ENCODE results near the gene KMT2E.

The KMT2E gene

GRCh38 chr7:105006367-105007136 lies 7.5 kb upstream of the KMT2E start:
- no peak for DNase-seq
- Histone ChIP-seq H3K4me1 (peaks cover 3% of the 10 kb centered on the region), H3K36me3 (peaks cover 31% of the 10 kb centered on the region), H3K27me3 (no peaks in the 10 kb centered on the region), H3K4me3 (ENCODE audit: low read depth, low read length) (no peak overlapping the region), H3K9me3 (no peaks in the 10 kb centered on the region)
- no peak for TF ChIP-seq CTCF (IDR thresholded peaks at IDR 0.05; ENCODE audit: low read depth, low read length)

- TF ChIP-seq CTCF (IDR thresholded peaks at IDR 0.05; ENCODE audit: low read depth, low read length): no peak
- Histone ChIP-seq H3K4me1 (peaks cover 3% of the 10 kb centered on the region), H3K4me3 (ENCODE audit: low read depth, low read length) (no peak overlapping the region), H3K36me3 (peaks cover 34% of the 10 kb centered on the region), H3K27me3 (no peaks in the 10 kb centered on the region), H3K9me3 (no peaks in the 10 kb centered on the region)
- no peak for DNase-seq
Measured at GRCh38 chr7:105007298-105007697, 6.7 kb upstream of the KMT2E start.

DNA sequence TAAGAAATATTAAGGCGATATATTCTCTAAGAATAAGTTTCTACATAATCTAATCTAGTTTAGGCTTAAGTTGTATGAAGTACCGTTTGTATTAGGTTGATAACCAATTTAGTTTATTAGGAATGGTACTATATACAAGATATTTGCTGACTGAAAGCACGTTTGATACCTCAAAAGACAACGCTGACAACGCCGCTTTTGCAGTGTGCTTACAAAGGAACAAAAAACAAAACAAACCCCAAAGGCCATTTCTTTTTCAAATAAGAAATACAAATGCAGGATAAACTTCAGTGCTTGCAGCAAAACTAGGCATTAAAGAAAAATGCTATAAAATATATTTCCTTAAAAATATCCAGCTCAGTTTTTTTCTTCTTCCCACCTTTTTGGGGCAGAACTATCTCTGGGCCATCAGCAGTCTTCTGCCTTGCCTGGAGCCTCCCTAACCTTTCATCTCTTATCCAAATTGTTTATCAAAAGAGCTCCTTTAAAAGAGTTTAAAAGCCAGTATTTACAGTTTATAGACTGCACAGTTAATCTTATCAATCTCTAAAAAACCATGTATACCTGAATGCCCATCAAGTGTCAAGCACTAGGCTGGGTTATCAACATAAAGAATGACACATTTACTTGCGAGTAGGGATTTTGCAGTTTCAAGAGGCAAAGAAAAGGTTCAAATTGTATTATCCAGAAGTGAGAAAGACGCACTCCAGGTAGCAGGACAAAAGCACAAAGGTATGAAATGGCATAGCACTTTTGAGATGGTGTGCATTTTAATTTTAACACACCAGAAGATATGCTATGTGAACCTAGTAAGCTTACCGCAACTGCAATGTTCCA lies 4.1 kb upstream of the KMT2E start:
- Histone ChIP-seq H3K4me3 (ENCODE audit: low read depth, low read length) (peak overlapping the region; percentile 98), H3K4me1 (peaks cover 3% of the 10 kb centered on the region), H3K27me3 (no peaks in the 10 kb centered on the region), H3K36me3 (peaks cover 32% of the 10 kb centered on the region), H3K9me3 (no peaks in the 10 kb centered on the region)
- DNase-seq: no peak
- TF ChIP-seq CTCF (IDR thresholded peaks at IDR 0.05; ENCODE audit: low read depth, low read length): no peak

GRCh38 chr7:105010504-105011130 lies 3.4 kb upstream of the KMT2E start:
- Histone ChIP-seq H3K36me3 (peaks cover 26% of the 10 kb centered on the region), H3K27me3 (no peaks in the 10 kb centered on the region), H3K4me3 (ENCODE audit: low read depth, low read length) (peak overlapping the region; percentile 98), H3K4me1 (peaks cover 3% of the 10 kb centered on the region), H3K9me3 (no peaks in the 10 kb centered on the region)
- no peak for TF ChIP-seq CTCF (IDR thresholded peaks at IDR 0.05; ENCODE audit: low read depth, low read length)
- no peak for DNase-seq

DNA sequence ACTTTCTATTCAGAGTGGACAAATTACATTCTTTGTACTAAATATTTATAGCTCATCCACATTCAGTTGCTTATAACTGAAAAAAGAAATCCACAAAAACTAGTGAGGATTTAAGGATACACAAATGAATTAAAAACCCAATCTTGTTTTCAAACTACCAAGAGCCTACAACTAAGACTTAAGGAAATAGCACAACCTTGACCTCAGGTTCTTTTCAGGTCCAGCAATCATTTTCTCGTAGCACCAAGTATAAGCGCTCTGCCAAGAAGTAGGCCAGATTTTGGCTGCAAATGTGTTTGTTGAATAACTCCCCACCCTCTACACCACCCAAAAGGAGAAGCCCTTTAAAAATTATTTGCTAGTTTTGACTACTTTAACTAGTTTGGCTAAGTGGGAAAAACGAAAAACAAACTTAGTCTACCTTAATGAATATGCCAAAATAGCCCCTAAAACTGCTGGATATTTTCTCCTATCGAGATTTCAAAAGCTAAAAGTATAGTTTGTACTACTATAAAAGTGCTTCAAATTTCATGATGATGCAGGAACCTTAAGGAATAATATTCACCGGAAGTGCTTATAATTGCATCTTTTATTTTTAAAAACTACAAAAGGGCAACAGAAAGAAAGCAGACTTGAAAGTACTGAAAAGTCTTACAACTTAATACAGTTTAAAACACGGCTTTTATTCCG lies 2.7 kb upstream of the KMT2E start:
- peak overlapping the region; percentile 98 for H3K4me3 ChIP-seq (ENCODE audit: low read depth, low read length)
- DNase-seq: no peak
- H3K36me3 ChIP-seq: peaks cover 24% of the 10 kb centered on the region
- no peaks in the 10 kb centered on the region for H3K9me3 ChIP-seq
- no peak for TF ChIP-seq CTCF (IDR thresholded peaks at IDR 0.05; ENCODE audit: low read depth, low read length)
- H3K27me3 ChIP-seq: no peaks in the 10 kb centered on the region
- H3K4me1 ChIP-seq: peaks cover 3% of the 10 kb centered on the region
